Adipocyte (in vitro differentiated cells): ENCODE results near the gene CD2.
A peak's percentile ranks its signal among the peaks of the same experiment; 100 is the strongest.

Experiments
- DNase-seq: peaks from one replicate; pipeline ENCODE4 v3.0.0-alpha.2; 2015; ENCODE audit warnings: low read depth
- H3K27me3 ChIP-seq: replicated peaks from 2 replicates; pipeline ENCODE4 v1.7.0; 2013; ENCODE audit warnings: mild to moderate bottlenecking, low read length, moderate library complexity; ENCODE audit not compliant: control insufficient read depth, insufficient read depth
- H3K36me3 ChIP-seq: 2 replicates; pipeline ENCODE4 v1.7.0; 2013; ENCODE audit warnings: low read length, mild to moderate bottlenecking, moderate library complexity; ENCODE audit not compliant: control insufficient read depth, insufficient read depth, severe bottlenecking
- H3K4me1 ChIP-seq: 2 replicates; pipeline ENCODE4 v1.7.0; 2013; ENCODE audit warnings: mild to moderate bottlenecking, low read length, moderate library complexity; ENCODE audit not compliant: control insufficient read depth, insufficient read depth
- H3K4me3 ChIP-seq: 2 replicates; pipeline ENCODE4 v1.7.0; 2013; ENCODE audit warnings: mild to moderate bottlenecking, low read length, moderate library complexity
- H3K9ac ChIP-seq: 2 replicates; pipeline ENCODE4 v1.7.0; 2013; ENCODE audit warnings: mild to moderate bottlenecking, low read length, moderate library complexity
- H3K9me3 ChIP-seq: 2 replicates; pipeline ENCODE4 v1.7.0; 2013; ENCODE audit warnings: mild to moderate bottlenecking, low read length, moderate library complexity; ENCODE audit not compliant: control insufficient read depth

Gene CD2

DNA sequence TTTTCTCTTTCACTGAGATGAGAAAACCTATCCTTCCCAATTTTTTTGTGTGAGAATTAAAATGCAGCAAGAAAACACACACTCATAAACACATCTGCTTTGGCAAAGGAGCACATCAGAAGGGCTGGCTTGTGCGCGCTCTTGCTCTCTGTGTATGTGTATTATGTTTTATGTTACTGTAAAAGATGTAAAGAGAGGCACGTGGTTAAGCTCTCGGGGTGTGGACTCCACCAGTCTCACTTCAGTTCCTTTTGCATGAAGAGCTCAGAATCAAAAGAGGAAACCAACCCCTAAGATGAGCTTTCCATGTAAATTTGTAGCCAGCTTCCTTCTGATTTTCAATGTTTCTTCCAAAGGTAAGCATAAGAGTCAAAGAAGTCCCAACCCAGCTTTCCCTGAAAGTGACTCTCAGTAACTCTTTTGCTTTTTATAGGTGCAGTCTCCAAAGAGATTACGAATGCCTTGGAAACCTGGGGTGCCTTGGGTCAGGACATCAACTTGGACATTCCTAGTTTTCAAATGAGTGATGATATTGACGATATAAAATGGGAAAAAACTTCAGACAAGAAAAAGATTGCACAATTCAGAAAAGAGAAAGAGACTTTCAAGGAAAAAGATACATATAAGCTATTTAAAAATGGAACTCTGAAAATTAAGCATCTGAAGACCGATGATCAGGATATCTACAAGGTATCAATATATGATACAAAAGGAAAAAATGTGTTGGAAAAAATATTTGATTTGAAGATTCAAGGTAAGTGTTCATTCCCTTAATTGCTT, at the start of gene CD2:
Gene CD2, plus strand, starts transcription at position 233 of the 780 bp plus-strand sequence. Its CDS starts 63 bp downstream, at position 296.
- Histone ChIP-seq H3K9ac (no peak within 1 kb of the TSS), H3K36me3 (no peaks in the 10 kb centered on the region), H3K4me3 (no peak within 1 kb of the TSS), H3K4me1 (no peaks in the 10 kb centered on the region), H3K9me3 (peaks cover 4% of the 10 kb centered on the region), H3K27me3 (peaks cover 4% of the 10 kb centered on the region)
- no peak for DNase-seq

DNA sequence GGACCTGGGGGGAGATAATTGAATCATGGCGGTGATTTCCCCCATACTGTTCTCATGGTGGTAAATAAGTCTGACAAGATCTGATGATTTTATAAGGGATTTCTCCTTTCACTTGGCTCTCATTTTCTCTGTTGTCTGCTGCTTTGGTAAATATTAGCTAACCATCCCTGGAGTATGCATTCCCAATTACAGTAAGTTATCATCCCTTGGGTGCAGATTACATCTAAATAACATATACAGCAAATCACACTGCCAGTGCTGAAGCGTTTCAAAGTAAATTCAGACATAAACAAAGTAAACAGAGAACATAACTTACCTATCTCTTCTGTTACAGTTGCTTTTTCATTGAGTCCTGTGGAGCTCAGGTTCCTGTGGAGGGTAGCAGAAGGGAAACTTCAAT, 48.1 kb upstream of the CD2 start:
- Histone ChIP-seq H3K9me3 (no peaks in the 10 kb centered on the region), H3K36me3 (no peaks in the 10 kb centered on the region), H3K9ac (no peak overlapping the region), H3K4me1 (peaks cover 9% of the 10 kb centered on the region), H3K27me3 (peaks cover 16% of the 10 kb centered on the region), H3K4me3 (no peak overlapping the region)
- no peak for DNase-seq

DNA sequence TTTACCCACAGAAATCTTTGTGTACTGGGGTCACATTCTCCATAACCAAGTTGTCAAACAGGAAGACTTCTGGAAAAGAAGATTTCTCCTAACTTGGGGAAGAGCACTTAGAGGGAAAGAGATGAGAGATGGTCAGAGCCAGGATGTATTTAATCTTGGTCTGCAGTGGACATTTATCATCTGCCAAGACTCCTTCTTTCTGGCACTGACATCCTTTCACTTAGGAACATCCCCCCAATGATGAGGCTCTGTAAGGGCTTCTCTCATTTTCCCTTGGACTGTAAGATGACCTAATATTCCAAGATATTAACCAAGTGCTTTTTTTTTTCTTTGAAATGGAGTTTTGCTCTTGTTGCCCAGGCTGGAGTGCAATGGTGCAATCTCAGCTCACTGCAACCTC, 47.4 kb upstream of the CD2 start:
- Histone ChIP-seq H3K4me3 (no peak overlapping the region), H3K9me3 (no peaks in the 10 kb centered on the region), H3K9ac (no peak overlapping the region), H3K36me3 (no peaks in the 10 kb centered on the region), H3K27me3 (peaks cover 16% of the 10 kb centered on the region), H3K4me1 (peaks cover 9% of the 10 kb centered on the region)
- DNase-seq = no peak

- no peak for DNase-seq
- H3K4me3 ChIP-seq = no peak overlapping the region
- peaks cover 24% of the 10 kb centered on the region for H3K27me3 ChIP-seq
- peaks cover 9% of the 10 kb centered on the region for H3K4me1 ChIP-seq
- H3K9me3 ChIP-seq = no peaks in the 10 kb centered on the region
- no peaks in the 10 kb centered on the region for H3K36me3 ChIP-seq
- no peak overlapping the region for H3K9ac ChIP-seq
Measured at GRCh38 chr1:116708255-116708900, 45.9 kb upstream of the CD2 start.

DNA sequence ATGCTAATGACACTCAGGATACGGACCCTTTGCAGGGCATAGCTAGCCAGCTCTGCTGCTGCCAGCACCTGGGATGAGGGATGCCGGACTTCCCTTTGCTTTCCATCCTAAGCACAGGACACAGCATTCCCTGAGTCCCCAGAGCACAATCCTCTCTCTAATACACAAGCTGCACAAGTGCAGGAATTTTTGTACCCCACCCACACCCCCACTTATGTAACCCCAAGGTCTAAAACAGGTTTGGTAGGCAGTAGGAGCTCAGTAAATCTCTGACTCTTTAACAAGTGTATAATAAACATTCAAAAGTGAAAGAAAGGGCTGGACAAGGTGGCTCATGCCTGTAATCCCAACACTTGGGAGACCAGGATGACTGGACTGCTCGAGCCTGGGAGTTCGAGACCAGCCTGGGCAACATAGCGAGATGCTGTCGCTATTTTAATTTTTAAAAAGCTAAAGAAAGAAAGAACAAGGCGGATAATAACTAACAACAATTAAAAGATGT, 44.5 kb upstream of the CD2 start:
- no peaks in the 10 kb centered on the region for H3K36me3 ChIP-seq
- DNase-seq = no peak
- no peak overlapping the region for H3K9ac ChIP-seq
- peaks cover 24% of the 10 kb centered on the region for H3K27me3 ChIP-seq
- no peaks in the 10 kb centered on the region for H3K9me3 ChIP-seq
- H3K4me3 ChIP-seq = no peak overlapping the region
- no peaks in the 10 kb centered on the region for H3K4me1 ChIP-seq

DNA sequence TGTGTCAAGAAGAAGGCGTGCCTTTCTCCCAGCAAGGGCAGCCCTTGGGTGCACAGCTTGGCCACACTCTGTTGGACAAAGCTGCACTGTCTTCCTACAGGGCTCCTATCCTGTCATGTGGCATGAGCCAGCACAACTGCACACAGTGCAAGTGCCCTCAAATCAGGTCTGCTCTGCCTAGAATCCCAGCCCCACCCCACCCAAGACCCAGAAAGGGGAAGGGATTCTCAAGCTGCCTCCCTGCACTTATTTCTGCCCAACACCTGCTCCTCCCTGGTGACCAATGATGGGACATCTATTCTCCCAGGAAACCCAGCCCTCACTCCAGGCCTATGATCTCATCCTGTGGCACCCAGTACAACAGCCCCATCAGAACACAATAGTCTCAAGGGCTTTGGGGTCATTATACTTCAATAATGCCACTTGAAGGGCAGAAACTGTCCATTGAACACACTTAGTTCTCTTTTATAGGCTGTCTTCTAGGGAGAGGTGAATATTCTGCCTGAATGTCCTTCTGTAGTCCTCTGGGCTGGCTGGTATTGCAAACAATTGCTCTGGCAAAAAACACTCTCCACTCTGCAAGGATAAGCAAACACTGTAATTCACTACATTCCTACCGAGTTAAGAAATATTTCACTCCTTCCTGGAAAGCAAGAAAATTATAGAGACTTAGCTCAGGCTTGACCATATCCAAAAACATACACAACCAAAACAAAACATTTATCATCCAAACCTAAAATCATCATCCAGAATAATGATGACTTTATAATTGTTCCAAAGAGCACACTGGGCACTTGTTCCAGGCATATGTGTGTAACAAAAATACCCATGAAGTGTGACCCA, 43.6 kb upstream of the CD2 start:
- no peaks in the 10 kb centered on the region for H3K9me3 ChIP-seq
- DNase-seq = peak; percentile 60
- peaks cover 24% of the 10 kb centered on the region for H3K27me3 ChIP-seq
- no peaks in the 10 kb centered on the region for H3K36me3 ChIP-seq
- H3K9ac ChIP-seq = no peak overlapping the region
- H3K4me3 ChIP-seq = no peak overlapping the region
- H3K4me1 ChIP-seq = no peaks in the 10 kb centered on the region

DNA sequence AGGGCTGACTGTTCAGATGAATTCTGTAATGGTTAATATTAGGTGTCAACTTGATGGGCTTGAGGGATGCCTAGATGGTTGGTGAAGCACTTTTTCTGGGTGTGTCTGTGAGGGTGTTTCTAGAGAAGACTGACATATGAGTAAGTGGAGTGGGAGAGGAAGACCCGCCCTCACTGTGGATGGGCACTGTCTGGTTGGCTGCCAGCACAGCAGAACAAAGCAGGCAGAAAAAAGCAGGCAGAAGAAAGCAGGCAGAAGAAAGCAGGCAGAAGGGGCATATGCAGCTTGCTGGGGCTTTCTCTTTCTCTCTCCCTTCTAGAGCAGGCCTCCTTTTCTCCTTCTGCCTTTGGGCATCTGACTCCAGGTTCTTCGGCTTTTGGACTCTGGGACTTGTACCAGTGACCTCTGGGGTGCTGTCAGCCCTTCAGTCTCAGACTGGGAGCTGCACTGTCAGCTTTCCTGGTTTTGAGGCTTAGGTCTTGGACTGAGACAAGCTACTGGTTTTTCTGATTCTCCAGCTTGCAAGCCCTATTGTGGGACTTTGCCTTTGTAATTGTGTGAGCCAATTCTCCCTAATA, 42.9 kb upstream of the CD2 start:
- Histone ChIP-seq H3K9me3 (no peaks in the 10 kb centered on the region), H3K4me1 (no peaks in the 10 kb centered on the region), H3K4me3 (no peak overlapping the region), H3K36me3 (no peaks in the 10 kb centered on the region), H3K9ac (no peak overlapping the region), H3K27me3 (peaks cover 25% of the 10 kb centered on the region)
- peak; percentile 23 for DNase-seq

GRCh38 chr1:116712510-116712909, 41.7 kb upstream of the CD2 start:
- H3K36me3 ChIP-seq = no peaks in the 10 kb centered on the region
- no peak for DNase-seq

GRCh38 chr1:116713474-116713873, 40.8 kb upstream of the CD2 start:
- no peak for DNase-seq
- Histone ChIP-seq H3K4me3 (no peak overlapping the region), H3K36me3 (no peaks in the 10 kb centered on the region), H3K27me3 (peaks cover 18% of the 10 kb centered on the region), H3K9ac (no peak overlapping the region), H3K9me3 (no peaks in the 10 kb centered on the region), H3K4me1 (no peaks in the 10 kb centered on the region)

More at GRCh38 chr1:116712510-116712909, 41.7 kb upstream of the CD2 start:
- no peaks in the 10 kb centered on the region for H3K4me1 ChIP-seq
- no peak overlapping the region for H3K4me3 ChIP-seq
- no peaks in the 10 kb centered on the region for H3K9me3 ChIP-seq
- H3K27me3 ChIP-seq = peaks cover 26% of the 10 kb centered on the region
- H3K9ac ChIP-seq = no peak overlapping the region

- DNase-seq = no peak
- Histone ChIP-seq H3K36me3 (no peaks in the 10 kb centered on the region), H3K9me3 (no peaks in the 10 kb centered on the region), H3K9ac (no peak overlapping the region), H3K27me3 (peaks cover 13% of the 10 kb centered on the region), H3K4me3 (no peak overlapping the region), H3K4me1 (no peaks in the 10 kb centered on the region)
Measured at GRCh38 chr1:116716391-116716790, 37.8 kb upstream of the CD2 start.

DNA sequence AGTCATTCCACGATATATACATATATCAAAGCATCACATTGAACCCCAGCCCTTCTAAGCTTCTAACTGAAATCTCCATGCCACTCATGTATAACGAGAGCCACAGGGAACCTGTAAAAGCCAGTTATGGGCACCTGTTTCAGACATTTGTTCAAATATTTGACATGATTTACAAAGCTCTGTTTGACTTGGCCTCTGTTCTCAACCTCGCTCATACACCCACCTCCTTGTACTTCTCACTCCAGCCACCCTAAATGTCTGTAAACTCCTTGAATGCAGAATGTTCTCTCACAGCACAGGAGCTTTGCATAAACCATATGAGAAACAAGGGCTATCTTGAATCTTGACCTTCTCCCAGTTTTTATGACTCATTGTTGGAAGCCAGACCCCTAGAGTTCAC, 36.9 kb upstream of the CD2 start:
- Histone ChIP-seq H3K36me3 (no peaks in the 10 kb centered on the region), H3K4me1 (no peaks in the 10 kb centered on the region), H3K9ac (no peak overlapping the region), H3K4me3 (no peak overlapping the region), H3K9me3 (no peaks in the 10 kb centered on the region), H3K27me3 (peaks cover 13% of the 10 kb centered on the region)
- DNase-seq = no peak
